ENCODE data around the gene CEACAM6. TPM values are rescaled to one million over a fixed set of nuclear protein-coding genes. Genes with fewer than 3 reads are reported as not detected.
"Not testable (repeated sequence)": the region's sequence is repeated elsewhere in the genome, so short reads cannot be mapped to it uniquely, and the experiment has no call there.

The CEACAM6 gene
- total RNA-seq, 1 donor = not detected

GRCh38 chr19:41708481-41708880 is 46.8 kb upstream of the CEACAM6 start, which contains the start of gene CEACAM5:
TSS of gene CEACAM5 (plus strand) at chr19:41708626. CDS start at chr19:41708732, 106 bp downstream.
- peaks cover 4% of the 10 kb centered on the region for H3K27me3 ChIP-seq (ENCODE audit: insufficient read depth, low read length)
- no peaks in the 10 kb centered on the region for H3K36me3 ChIP-seq (ENCODE audit: insufficient read depth, low read length)
- H3K27ac ChIP-seq (ENCODE audit: low read depth, low read length) = no peak within 1 kb of the TSS
- no peaks in the 10 kb centered on the region for H3K9me3 ChIP-seq (ENCODE audit: low read depth, low read length)
- no peaks in the 10 kb centered on the region for H4K20me1 ChIP-seq (ENCODE audit: insufficient read depth, low read length)
- TF ChIP-seq, protein P1, sequence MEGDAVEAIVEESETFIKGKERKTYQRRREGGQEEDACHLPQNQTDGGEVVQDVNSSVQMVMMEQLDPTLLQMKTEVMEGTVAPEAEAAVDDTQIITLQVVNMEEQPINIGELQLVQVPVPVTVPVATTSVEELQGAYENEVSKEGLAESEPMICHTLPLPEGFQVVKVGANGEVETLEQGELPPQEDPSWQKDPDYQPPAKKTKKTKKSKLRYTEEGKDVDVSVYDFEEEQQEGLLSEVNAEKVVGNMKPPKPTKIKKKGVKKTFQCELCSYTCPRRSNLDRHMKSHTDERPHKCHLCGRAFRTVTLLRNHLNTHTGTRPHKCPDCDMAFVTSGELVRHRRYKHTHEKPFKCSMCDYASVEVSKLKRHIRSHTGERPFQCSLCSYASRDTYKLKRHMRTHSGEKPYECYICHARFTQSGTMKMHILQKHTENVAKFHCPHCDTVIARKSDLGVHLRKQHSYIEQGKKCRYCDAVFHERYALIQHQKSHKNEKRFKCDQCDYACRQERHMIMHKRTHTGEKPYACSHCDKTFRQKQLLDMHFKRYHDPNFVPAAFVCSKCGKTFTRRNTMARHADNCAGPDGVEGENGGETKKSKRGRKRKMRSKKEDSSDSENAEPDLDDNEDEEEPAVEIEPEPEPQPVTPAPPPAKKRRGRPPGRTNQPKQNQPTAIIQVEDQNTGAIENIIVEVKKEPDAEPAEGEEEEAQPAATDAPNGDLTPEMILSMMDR (IDR thresholded peaks at IDR 0.05; ENCODE audit: extremely low read depth, low read depth, low read length) = no peak
- H3K4me1 ChIP-seq (ENCODE audit: insufficient read depth, low read length) = no peaks in the 10 kb centered on the region
- H3K4me3 ChIP-seq (ENCODE audit: insufficient read depth, low read length) = no peak within 1 kb of the TSS
- H2AFZ ChIP-seq (ENCODE audit: low read length) = no peak within 1 kb of the TSS
- no peak for DNase-seq (ENCODE audit: insufficient read length, low spot score, missing footprints)
- no peaks in the 10 kb centered on the region for H3K79me2 ChIP-seq (ENCODE audit: insufficient read depth, low read length)
- no peak within 1 kb of the TSS for H3K4me2 ChIP-seq (ENCODE audit: insufficient read depth, low read length)

GRCh38 chr19:41709516-41709915 is 45.8 kb upstream of the CEACAM6 start:
- not testable (repeated sequence) for H3K4me2 ChIP-seq (ENCODE audit: insufficient read depth, low read length); H3K79me2 ChIP-seq (ENCODE audit: insufficient read depth, low read length); H3K27me3 ChIP-seq (ENCODE audit: insufficient read depth, low read length); H3K4me3 ChIP-seq (ENCODE audit: insufficient read depth, low read length); DNase-seq (ENCODE audit: insufficient read length, low spot score, missing footprints); H3K36me3 ChIP-seq (ENCODE audit: insufficient read depth, low read length); H3K9me3 ChIP-seq (ENCODE audit: low read depth, low read length); H4K20me1 ChIP-seq (ENCODE audit: insufficient read depth, low read length); H3K27ac ChIP-seq (ENCODE audit: low read depth, low read length); H3K4me1 ChIP-seq (ENCODE audit: insufficient read depth, low read length); H2AFZ ChIP-seq (ENCODE audit: low read length)

DNA sequence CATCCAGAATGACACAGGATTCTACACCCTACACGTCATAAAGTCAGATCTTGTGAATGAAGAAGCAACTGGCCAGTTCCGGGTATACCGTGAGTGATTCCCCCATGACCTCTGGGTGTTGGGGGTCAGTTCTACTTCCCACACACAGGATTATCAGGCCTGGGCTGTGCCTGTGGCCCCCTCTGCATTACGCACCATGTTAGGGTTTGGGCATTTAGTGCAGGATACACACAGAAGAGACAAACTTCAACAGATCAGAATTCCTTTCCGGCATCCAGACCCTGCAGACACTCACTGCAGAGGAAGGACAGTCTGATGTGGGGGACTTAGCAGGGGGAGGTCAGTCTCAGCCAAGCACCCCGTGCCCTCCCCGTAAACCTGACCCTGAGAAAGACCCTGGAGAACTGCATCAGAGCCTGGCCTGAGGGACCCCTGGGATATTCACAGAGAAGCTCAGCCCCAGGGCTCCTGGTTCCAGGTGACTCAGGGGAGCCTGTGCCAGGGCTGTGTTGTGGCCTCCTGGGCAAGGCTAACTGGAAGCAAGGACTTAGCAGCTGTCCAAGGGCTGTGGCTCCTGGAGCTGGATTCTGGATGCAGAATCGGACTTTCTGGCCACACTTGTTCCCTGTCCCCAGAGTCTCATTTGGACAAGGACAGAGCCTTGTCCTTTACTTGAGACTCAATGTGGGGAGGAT is 45.2 kb upstream of the CEACAM6 start:
- H3K27me3 ChIP-seq (ENCODE audit: insufficient read depth, low read length) = peaks cover 6% of the 10 kb centered on the region
- H3K79me2 ChIP-seq (ENCODE audit: insufficient read depth, low read length) = no peaks in the 10 kb centered on the region
- H2AFZ ChIP-seq (ENCODE audit: low read length) = no peak overlapping the region
- no peaks in the 10 kb centered on the region for H3K36me3 ChIP-seq (ENCODE audit: insufficient read depth, low read length)
- no peaks in the 10 kb centered on the region for H3K9me3 ChIP-seq (ENCODE audit: low read depth, low read length)
- H3K27ac ChIP-seq (ENCODE audit: low read depth, low read length) = no peak overlapping the region
- no peak overlapping the region for H3K4me2 ChIP-seq (ENCODE audit: insufficient read depth, low read length)
- no peaks in the 10 kb centered on the region for H3K4me1 ChIP-seq (ENCODE audit: insufficient read depth, low read length)
- no peaks in the 10 kb centered on the region for H4K20me1 ChIP-seq (ENCODE audit: insufficient read depth, low read length)
- DNase-seq (ENCODE audit: insufficient read length, low spot score, missing footprints) = no peak
- no peak overlapping the region for H3K4me3 ChIP-seq (ENCODE audit: insufficient read depth, low read length)
- TF ChIP-seq, protein P1 (IDR thresholded peaks at IDR 0.05; ENCODE audit: extremely low read depth, low read depth, low read length) = no peak

DNA sequence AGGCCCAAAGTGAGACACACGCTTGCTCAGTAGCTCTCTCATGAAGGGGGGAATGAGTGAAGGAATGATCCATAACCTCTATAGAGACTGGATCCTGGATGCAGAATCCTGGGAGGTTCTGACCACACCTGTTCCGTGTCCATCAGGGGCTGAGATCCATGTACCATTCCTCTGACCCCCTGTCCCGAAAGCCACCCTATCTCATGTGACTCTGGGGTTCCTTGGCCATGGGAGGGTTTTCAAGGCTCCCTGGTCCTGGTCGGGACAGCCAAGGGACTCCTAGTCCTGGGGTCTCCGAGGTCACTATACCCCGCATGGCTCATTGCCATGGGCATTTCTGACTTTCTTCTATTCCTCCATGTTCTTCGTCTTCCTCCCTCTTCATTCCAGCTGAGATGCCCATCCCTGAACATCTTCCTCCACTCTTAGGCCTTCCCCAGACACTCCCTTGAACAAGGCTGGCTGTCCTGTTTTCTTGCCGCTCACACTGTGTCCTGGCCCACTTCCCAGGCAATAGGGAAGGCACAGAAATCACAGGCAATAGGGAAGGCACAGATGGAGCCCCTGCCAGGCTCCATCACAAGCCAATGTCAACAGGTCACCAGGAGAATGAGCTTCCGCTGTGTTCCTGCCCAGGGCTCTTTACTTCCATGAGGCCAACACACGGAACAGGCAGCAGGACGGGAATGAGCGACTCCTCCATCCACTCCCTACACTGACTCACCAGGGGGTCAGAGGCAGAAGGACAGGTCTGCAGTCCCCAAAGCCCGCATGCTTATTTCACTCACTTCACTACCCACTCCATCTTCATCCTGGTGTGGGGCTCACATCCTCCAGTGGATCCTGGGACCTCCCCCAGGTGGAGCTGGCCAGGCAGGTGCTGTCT is 43.7 kb upstream of the CEACAM6 start:
- Histone ChIP-seq H2AFZ (ENCODE audit: low read length) (no peak overlapping the region), H3K27me3 (ENCODE audit: insufficient read depth, low read length) (peaks cover 6% of the 10 kb centered on the region), H3K79me2 (ENCODE audit: insufficient read depth, low read length) (no peaks in the 10 kb centered on the region), H3K4me1 (ENCODE audit: insufficient read depth, low read length) (no peaks in the 10 kb centered on the region), H3K9me3 (ENCODE audit: low read depth, low read length) (no peaks in the 10 kb centered on the region), H3K27ac (ENCODE audit: low read depth, low read length) (no peak overlapping the region), H3K36me3 (ENCODE audit: insufficient read depth, low read length) (no peaks in the 10 kb centered on the region), H4K20me1 (ENCODE audit: insufficient read depth, low read length) (no peaks in the 10 kb centered on the region), H3K4me3 (ENCODE audit: insufficient read depth, low read length) (no peak overlapping the region), H3K4me2 (ENCODE audit: insufficient read depth, low read length) (no peak overlapping the region)
- DNase-seq (ENCODE audit: insufficient read length, low spot score, missing footprints) = no peak
- TF ChIP-seq, protein P1 (IDR thresholded peaks at IDR 0.05; ENCODE audit: extremely low read depth, low read depth, low read length) = no peak

Measured in osteoblast (primary cell).